ENCODE measurements around the gene PTPRM. TPM values are rescaled to one million over a fixed set of nuclear protein-coding genes. Genes with fewer than 3 reads are reported as not detected.

Gene PTPRM
- total and polyA plus RNA-seq, 4 donors: 118 to 160 (median 122) TPM

DNA sequence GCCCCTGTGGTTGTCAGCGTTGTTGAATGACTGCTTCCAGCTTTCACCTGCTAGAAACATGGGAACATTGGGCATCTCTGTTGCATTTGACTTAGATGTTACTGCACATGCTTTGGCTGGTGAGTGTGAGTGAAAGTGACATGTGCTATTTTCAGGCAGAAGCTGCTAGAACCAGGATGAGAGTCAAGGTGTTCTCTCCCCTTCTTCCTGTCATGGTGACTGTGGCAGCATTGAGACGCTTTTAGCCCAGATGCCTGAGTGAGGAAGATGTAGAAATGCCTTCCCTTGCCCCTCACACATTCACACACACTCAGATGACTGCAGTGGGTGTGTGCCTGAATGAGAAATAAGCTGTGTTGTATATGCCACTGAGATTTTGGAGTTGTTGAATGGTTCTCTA, 220.2 kb downstream of the PTPRM start:
- 92% methylated on average over 1 of the region's 2 CpGs for WGBS (ENCODE audit: insufficient coverage)
- H3K4me3 ChIP-seq (ENCODE audit: low read depth, low read length): no peak overlapping the region
- no peak for DNase-seq (ENCODE audit: low read depth in 4 of 6, low spot score in 6 of 6)
- no peak overlapping the region for H3K27ac ChIP-seq (ENCODE audit: low read depth, low read length)
- no peaks in the 10 kb centered on the region for H3K27me3 ChIP-seq (ENCODE audit: control insufficient read depth, insufficient read depth, low read length)
- no peaks in the 10 kb centered on the region for H3K4me1 ChIP-seq (ENCODE audit: control insufficient read depth, insufficient read depth, low read length)
- no peaks in the 10 kb centered on the region for H3K9me3 ChIP-seq (ENCODE audit: control insufficient read depth, insufficient read depth, low read length)
- H3K36me3 ChIP-seq (ENCODE audit: control insufficient read depth, insufficient read depth, low read length): no peaks in the 10 kb centered on the region

DNA sequence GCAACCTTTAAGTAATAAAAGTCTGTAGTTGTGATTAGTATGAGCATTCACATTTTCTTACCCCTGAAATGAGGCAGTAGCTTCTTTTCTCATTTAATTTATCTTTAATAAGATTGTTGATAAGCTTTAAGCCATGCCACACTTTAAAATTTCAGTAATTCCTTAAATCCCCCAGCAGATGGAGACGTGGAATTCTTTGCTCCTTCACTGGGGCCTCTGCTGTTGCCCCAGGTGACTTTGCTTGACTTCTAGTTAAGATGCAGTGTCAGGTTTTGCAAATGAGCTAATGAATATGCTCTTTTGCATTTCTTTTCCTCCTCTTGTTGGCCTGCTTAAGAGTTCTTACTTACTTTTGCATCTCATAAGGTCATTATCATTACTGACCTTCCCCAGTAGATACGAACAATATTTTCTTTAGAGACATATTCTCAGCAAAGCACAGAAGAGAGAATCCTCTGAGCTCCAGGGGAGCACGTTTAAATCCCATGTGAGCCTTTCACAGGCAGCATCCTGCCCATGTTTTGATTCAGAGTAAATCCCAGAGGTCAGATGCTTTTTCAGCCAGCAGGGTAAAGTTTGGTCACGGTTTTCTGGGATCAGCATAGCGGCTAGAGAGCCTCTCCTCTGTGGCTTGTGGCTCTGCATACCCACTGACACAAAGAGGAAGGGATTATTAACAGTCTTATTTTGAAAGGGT, 222.9 kb downstream of the PTPRM start:
- DNase-seq (ENCODE audit: low read depth in 4 of 6, low spot score in 6 of 6): peak in 3 of 6 donors; percentile 39 to 89 (median 70)
- 0% methylated on average over 1 of the region's 5 CpGs for WGBS (ENCODE audit: insufficient coverage)
- Histone ChIP-seq H3K9me3 (ENCODE audit: control insufficient read depth, insufficient read depth, low read length) (no peaks in the 10 kb centered on the region), H3K4me3 (ENCODE audit: low read depth, low read length) (no peak overlapping the region), H3K27me3 (ENCODE audit: control insufficient read depth, insufficient read depth, low read length) (no peaks in the 10 kb centered on the region), H3K27ac (ENCODE audit: low read depth, low read length) (peak overlapping the region; percentile 10), H3K4me1 (ENCODE audit: control insufficient read depth, insufficient read depth, low read length) (no peaks in the 10 kb centered on the region), H3K36me3 (ENCODE audit: control insufficient read depth, insufficient read depth, low read length) (no peaks in the 10 kb centered on the region)

DNA sequence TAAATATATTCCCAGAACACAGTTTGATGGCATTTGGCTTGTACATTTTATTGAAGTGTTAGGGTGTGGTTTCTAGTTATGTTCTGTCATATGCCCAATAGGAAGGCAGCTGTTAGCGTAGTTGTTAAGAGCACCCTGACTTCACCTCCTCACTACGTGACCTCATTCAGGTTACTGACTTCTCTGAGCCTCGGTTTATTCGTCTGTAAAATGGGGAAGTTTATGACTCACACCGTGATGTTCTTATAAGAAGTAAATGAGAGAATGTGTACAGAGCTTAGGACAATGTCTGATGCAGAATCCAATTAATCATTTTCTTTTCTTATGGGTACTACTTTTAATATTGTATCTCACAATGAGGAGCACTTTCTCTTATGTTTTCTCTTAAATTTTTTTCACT, 226.0 kb downstream of the PTPRM start:
- Histone ChIP-seq H3K9me3 (ENCODE audit: control insufficient read depth, insufficient read depth, low read length) (no peaks in the 10 kb centered on the region), H3K27me3 (ENCODE audit: control insufficient read depth, insufficient read depth, low read length) (no peaks in the 10 kb centered on the region), H3K27ac (ENCODE audit: low read depth, low read length) (no peak overlapping the region), H3K4me3 (ENCODE audit: low read depth, low read length) (no peak overlapping the region), H3K36me3 (ENCODE audit: control insufficient read depth, insufficient read depth, low read length) (no peaks in the 10 kb centered on the region), H3K4me1 (ENCODE audit: control insufficient read depth, insufficient read depth, low read length) (no peaks in the 10 kb centered on the region)
- no peak for DNase-seq (ENCODE audit: low read depth in 4 of 6, low spot score in 6 of 6)
- 100% methylated on average over 2 of the region's 5 CpGs for WGBS (ENCODE audit: insufficient coverage)

DNA sequence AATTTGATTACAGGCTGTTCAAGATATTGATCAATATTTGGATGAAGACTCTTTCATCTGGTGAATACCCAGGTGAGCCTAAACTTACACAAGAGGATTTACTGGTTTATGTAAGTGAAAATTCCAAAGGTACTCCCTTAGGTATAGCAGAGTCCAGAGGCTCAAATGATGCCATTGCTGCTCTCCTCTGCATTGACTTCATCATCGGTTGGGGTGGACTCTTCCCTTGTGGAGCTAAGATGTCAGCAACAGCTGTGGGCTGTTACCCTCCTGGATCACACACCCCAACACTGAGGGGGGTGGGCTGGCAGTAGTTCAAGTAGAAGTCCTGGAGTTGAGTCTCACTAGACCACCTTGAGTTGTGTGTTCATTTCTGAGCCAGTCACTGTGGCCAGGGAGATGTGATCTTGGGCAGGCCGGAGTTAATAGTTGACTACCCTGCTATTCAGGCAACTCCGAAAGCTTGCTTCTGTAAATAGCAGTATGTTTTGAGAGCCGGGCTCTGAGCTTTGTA, 236.9 kb downstream of the PTPRM start:
- no peaks in the 10 kb centered on the region for H3K9me3 ChIP-seq (ENCODE audit: control insufficient read depth, insufficient read depth, low read length)
- no peak overlapping the region for H3K27ac ChIP-seq (ENCODE audit: low read depth, low read length)
- no peaks in the 10 kb centered on the region for H3K36me3 ChIP-seq (ENCODE audit: control insufficient read depth, insufficient read depth, low read length)
- H3K27me3 ChIP-seq (ENCODE audit: control insufficient read depth, insufficient read depth, low read length): no peaks in the 10 kb centered on the region
- no peak overlapping the region for H3K4me3 ChIP-seq (ENCODE audit: low read depth, low read length)
- WGBS (ENCODE audit: insufficient coverage): 86% methylated on average over 1 of the region's 4 CpGs
- peaks cover 3% of the 10 kb centered on the region for H3K4me1 ChIP-seq (ENCODE audit: control insufficient read depth, insufficient read depth, low read length)
- no peak for DNase-seq (ENCODE audit: low read depth in 4 of 6, low spot score in 6 of 6)

DNA sequence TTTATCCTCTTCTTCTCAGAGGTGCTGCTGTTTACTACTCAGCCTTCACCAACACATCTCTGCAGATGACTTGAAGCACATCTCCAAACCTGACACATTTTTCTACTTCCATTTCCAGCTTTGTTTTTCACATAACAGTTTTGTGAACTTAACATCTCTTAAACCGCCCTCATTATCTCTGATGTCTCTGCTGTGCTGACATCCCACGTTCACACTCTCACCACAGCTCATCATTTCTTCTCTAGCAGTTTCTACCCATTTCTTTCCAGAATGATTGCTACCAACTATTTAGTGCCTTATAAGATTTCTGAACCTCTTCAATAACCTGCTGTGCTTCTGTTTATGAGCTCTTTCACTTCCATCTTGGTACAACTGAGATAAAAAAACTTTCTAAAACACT, 238.0 kb downstream of the PTPRM start:
- Histone ChIP-seq H3K27me3 (ENCODE audit: control insufficient read depth, insufficient read depth, low read length) (no peaks in the 10 kb centered on the region), H3K27ac (ENCODE audit: low read depth, low read length) (no peak overlapping the region), H3K4me3 (ENCODE audit: low read depth, low read length) (no peak overlapping the region), H3K36me3 (ENCODE audit: control insufficient read depth, insufficient read depth, low read length) (no peaks in the 10 kb centered on the region), H3K9me3 (ENCODE audit: control insufficient read depth, insufficient read depth, low read length) (no peaks in the 10 kb centered on the region), H3K4me1 (ENCODE audit: control insufficient read depth, insufficient read depth, low read length) (peaks cover 3% of the 10 kb centered on the region)
- DNase-seq (ENCODE audit: low read depth in 4 of 6, low spot score in 6 of 6): no peak
- WGBS (ENCODE audit: insufficient coverage): 100% methylated on average over 2 of the region's 2 CpGs

DNA sequence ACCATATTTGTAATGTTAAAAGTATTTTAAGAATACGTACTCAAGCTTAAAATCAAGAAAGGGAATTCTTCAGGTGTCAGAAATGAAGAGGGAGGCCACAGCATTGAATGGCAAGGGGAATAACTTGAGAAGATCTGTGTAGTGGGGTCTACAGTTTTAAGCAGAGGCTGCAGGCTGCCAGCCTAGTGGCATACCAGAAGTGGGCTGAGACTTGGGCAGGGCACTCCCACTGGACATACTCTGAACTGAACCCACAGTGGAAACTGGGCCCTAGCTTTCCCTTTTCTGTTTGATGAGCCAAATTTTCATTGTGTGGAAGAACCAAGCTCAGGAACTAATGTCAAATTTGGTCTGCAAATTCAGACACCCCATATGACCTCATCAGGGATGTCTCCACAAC, 238.8 kb downstream of the PTPRM start:
- no CpG with 5 or more reads among the region's 1 CpG for WGBS (ENCODE audit: insufficient coverage)
- H3K4me1 ChIP-seq (ENCODE audit: control insufficient read depth, insufficient read depth, low read length): peaks cover 3% of the 10 kb centered on the region
- H3K27ac ChIP-seq (ENCODE audit: low read depth, low read length): no peak overlapping the region
- H3K27me3 ChIP-seq (ENCODE audit: control insufficient read depth, insufficient read depth, low read length): no peaks in the 10 kb centered on the region
- no peaks in the 10 kb centered on the region for H3K36me3 ChIP-seq (ENCODE audit: control insufficient read depth, insufficient read depth, low read length)
- H3K9me3 ChIP-seq (ENCODE audit: control insufficient read depth, insufficient read depth, low read length): no peaks in the 10 kb centered on the region
- no peak overlapping the region for H3K4me3 ChIP-seq (ENCODE audit: low read depth, low read length)
- no peak for DNase-seq (ENCODE audit: low read depth in 4 of 6, low spot score in 6 of 6)

DNA sequence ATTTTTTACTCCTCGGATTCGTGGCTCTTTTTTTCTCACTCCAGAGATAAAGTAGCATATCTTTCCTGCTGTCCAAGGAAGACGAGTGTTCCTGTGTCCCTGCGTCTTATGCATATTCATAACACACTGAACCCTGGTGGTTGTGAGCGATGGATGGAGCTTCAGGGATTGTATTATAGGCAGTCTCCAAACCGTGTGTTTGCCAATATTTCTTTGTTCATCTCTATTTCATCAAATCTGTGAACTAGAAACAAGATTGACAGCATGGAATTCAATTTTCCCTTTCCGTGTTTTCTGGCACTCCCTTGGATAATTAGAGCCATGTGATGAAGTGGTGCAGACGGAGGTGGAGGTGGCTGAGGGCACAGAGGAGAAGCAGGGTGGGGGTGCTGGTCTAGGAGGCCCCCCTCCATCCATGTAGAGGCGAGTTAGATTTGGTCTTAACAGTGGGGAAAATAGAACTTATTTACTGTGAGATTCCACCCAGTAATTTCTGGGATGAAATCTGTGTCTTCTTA, 240.9 kb downstream of the PTPRM start:
- Histone ChIP-seq H3K4me1 (ENCODE audit: control insufficient read depth, insufficient read depth, low read length) (peaks cover 3% of the 10 kb centered on the region), H3K4me3 (ENCODE audit: low read depth, low read length) (no peak overlapping the region), H3K36me3 (ENCODE audit: control insufficient read depth, insufficient read depth, low read length) (no peaks in the 10 kb centered on the region), H3K27ac (ENCODE audit: low read depth, low read length) (no peak overlapping the region), H3K9me3 (ENCODE audit: control insufficient read depth, insufficient read depth, low read length) (no peaks in the 10 kb centered on the region), H3K27me3 (ENCODE audit: control insufficient read depth, insufficient read depth, low read length) (no peaks in the 10 kb centered on the region)
- whole genome bisulfite sequencing (ENCODE audit: insufficient coverage): no CpG with 5 or more reads among the region's 9 CpGs
- peak in 2 of 6 donors; percentile 39 to 49 for DNase-seq (ENCODE audit: low read depth in 4 of 6, low spot score in 6 of 6)

DNA sequence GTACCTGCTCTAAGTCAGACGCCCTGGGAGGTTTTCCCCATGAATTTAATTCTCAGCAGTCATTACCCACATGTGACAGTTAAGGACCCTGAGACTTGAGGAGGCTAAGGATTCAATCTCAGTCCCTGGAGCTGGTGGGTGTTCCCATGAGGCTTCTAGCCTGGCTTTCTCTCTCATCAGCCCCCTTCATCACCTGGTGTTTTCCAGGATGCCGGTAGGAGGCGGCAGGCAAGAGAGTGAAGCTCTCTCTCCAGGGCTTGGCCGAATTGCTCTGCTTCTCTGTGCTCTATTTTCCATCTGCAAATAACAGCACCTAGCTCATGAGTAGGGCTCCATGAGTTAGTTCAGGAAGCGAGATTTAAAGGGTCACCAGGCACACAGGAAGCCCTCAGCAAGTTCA, 241.9 kb downstream of the PTPRM start:
- peaks cover 3% of the 10 kb centered on the region for H3K4me1 ChIP-seq (ENCODE audit: control insufficient read depth, insufficient read depth, low read length)
- H3K4me3 ChIP-seq (ENCODE audit: low read depth, low read length): no peak overlapping the region
- H3K27me3 ChIP-seq (ENCODE audit: control insufficient read depth, insufficient read depth, low read length): no peaks in the 10 kb centered on the region
- peaks cover 2% of the 10 kb centered on the region for H3K9me3 ChIP-seq (ENCODE audit: control insufficient read depth, insufficient read depth, low read length)
- H3K36me3 ChIP-seq (ENCODE audit: control insufficient read depth, insufficient read depth, low read length): no peaks in the 10 kb centered on the region
- WGBS (ENCODE audit: insufficient coverage): 63% methylated on average over 4 of the region's 5 CpGs
- H3K27ac ChIP-seq (ENCODE audit: low read depth, low read length): no peak overlapping the region
- DNase-seq (ENCODE audit: low read depth in 4 of 6, low spot score in 6 of 6): peak in 1 of 6 donors; percentile 34

DNA sequence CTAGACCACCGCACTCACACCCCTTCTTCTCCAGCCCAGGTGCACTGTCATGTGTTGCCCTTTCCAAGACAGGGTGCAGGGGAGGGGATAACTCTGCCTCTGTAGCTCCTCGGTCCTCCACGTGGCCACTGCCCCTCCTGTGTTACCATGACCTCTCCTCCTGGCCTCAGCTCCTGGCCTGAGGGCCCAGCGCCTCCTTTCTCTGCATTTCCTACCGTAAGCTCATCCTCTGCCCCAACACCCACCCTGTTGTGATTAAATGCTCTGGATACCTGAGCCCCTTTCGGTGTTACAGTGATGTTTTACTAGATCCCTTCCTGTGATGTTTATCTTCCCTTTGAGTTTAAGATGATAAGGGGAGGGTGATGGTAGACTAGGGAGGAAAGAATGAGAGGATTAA, 242.3 kb downstream of the PTPRM start:
- Histone ChIP-seq H3K4me3 (ENCODE audit: low read depth, low read length) (no peak overlapping the region), H3K27me3 (ENCODE audit: control insufficient read depth, insufficient read depth, low read length) (no peaks in the 10 kb centered on the region), H3K27ac (ENCODE audit: low read depth, low read length) (no peak overlapping the region), H3K9me3 (ENCODE audit: control insufficient read depth, insufficient read depth, low read length) (peaks cover 7% of the 10 kb centered on the region), H3K36me3 (ENCODE audit: control insufficient read depth, insufficient read depth, low read length) (no peaks in the 10 kb centered on the region), H3K4me1 (ENCODE audit: control insufficient read depth, insufficient read depth, low read length) (peaks cover 3% of the 10 kb centered on the region)
- WGBS (ENCODE audit: insufficient coverage): 97% methylated on average over 5 of the region's 6 CpGs
- DNase-seq (ENCODE audit: low read depth in 4 of 6, low spot score in 6 of 6): no peak

DNA sequence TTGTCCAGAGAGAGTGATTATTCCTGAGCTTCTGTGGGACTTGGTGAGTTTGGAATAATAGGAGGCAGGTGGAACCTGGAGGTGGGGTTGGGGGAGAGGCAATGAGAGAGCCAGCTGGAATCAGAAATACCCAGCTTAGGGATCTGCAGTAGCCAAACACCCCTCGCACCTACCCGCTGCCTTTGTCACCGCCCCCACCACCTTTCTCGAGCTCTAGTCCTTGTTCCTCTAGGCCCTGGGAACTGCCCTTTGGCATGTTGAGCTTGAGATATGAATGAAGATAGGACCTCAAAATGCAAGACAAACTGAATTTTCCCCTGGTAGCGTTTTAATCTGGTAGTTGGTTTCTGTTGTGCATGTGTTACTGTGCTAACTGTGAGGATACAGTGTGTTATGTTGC, 242.9 kb downstream of the PTPRM start:
- 94% methylated on average over 3 of the region's 5 CpGs for WGBS (ENCODE audit: insufficient coverage)
- Histone ChIP-seq H3K4me1 (ENCODE audit: control insufficient read depth, insufficient read depth, low read length) (peaks cover 3% of the 10 kb centered on the region), H3K9me3 (ENCODE audit: control insufficient read depth, insufficient read depth, low read length) (peaks cover 7% of the 10 kb centered on the region), H3K4me3 (ENCODE audit: low read depth, low read length) (no peak overlapping the region), H3K36me3 (ENCODE audit: control insufficient read depth, insufficient read depth, low read length) (no peaks in the 10 kb centered on the region), H3K27me3 (ENCODE audit: control insufficient read depth, insufficient read depth, low read length) (no peaks in the 10 kb centered on the region), H3K27ac (ENCODE audit: low read depth, low read length) (no peak overlapping the region)
- no peak for DNase-seq (ENCODE audit: low read depth in 4 of 6, low spot score in 6 of 6)

Measured in spinal cord (tissue), 10 donors.